Right kidney (tissue), 1 donor: ENCODE results near the gene MPPED1.

Source experiments
- DNase-seq: peaks from one replicate; pipeline ENCODE4 v3.0.0-alpha.2; 2016

The MPPED1 gene

GRCh38 chr22:43411040-43411868 lies 560 bp upstream of the MPPED1 start:
- DNase-seq = no peak

GRCh38 chr22:43412808-43413795 lies 1.3 kb downstream of the MPPED1 start:
- no peak for DNase-seq

GRCh38 chr22:43413826-43414225 lies 2.0 kb downstream of the MPPED1 start:
- DNase-seq = no peak

GRCh38 chr22:43415681-43416080 lies 3.9 kb downstream of the MPPED1 start:
- no peak for DNase-seq

- no peak for DNase-seq
Measured at GRCh38 chr22:43417555-43417954, 5.7 kb downstream of the MPPED1 start.

- no peak for DNase-seq
Measured at GRCh38 chr22:43418079-43418825, 6.4 kb downstream of the MPPED1 start.

GRCh38 chr22:43419371-43420080 lies 7.7 kb downstream of the MPPED1 start:
- no peak for DNase-seq

GRCh38 chr22:43421046-43421665 lies 9.3 kb downstream of the MPPED1 start:
- no peak for DNase-seq

- no peak for DNase-seq
Measured at GRCh38 chr22:43421914-43422615, 10.3 kb downstream of the MPPED1 start.

- DNase-seq = no peak
Measured at GRCh38 chr22:43423046-43423445, 11.2 kb downstream of the MPPED1 start.

- no peak for DNase-seq
Measured at GRCh38 chr22:43424201-43424600, 12.4 kb downstream of the MPPED1 start.

- DNase-seq = peak; percentile 47
Measured at GRCh38 chr22:43424666-43425630, 13.1 kb downstream of the MPPED1 start.

GRCh38 chr22:43425976-43426785 lies 14.4 kb downstream of the MPPED1 start:
- DNase-seq = no peak

GRCh38 chr22:43426816-43427215 lies 15.0 kb downstream of the MPPED1 start:
- DNase-seq = no peak

- no peak for DNase-seq
Measured at GRCh38 chr22:43427296-43428004, 15.6 kb downstream of the MPPED1 start.

- DNase-seq = no peak
Measured at GRCh38 chr22:43428005-43428485, 16.2 kb downstream of the MPPED1 start.

GRCh38 chr22:43428521-43428920 lies 16.7 kb downstream of the MPPED1 start:
- no peak for DNase-seq

GRCh38 chr22:43429426-43429825 lies 17.6 kb downstream of the MPPED1 start:
- DNase-seq = no peak
